ENCODE measurements around the gene CFDP1.

Gene CFDP1

DNA sequence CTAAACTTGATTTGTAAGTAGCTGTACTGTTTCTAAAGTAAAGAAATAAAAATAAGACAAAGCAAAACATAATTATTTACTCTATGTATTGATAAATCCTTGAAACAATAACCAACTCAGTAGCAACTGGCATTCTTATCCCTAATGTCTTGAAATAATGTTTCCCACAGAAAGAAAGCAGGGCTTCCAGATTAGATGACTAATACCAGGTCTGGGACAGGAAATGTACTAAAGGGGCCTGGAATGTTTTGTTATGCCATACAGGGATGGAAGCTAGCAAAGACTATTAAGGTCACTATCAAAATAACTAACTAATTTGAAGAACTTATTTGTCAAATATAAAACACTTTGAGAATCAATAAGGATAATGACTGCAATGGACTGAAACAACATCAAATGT, 82.1 kb downstream of the CFDP1 start:
- DNase-seq: no peak
- Histone ChIP-seq H3K27ac (ENCODE audit: low read length) (no peak overlapping the region), H4K20me1 (ENCODE audit: insufficient read depth, low read length) (no peaks in the 10 kb centered on the region), H3K79me2 (ENCODE audit: insufficient read depth, low read length) (no peaks in the 10 kb centered on the region), H3K4me1 (ENCODE audit: insufficient read depth, low read length) (no peaks in the 10 kb centered on the region), H3K9me3 (ENCODE audit: insufficient read depth, low read length, severe bottlenecking) (no peaks in the 10 kb centered on the region), H2AFZ (ENCODE audit: low read depth, low read length) (no peak overlapping the region), H3K9ac (ENCODE audit: low read depth, low read length) (no peak overlapping the region), H3K27me3 (ENCODE audit: insufficient read depth, low read length, poor library complexity) (no peaks in the 10 kb centered on the region), H3K4me3 (ENCODE audit: low read depth in 1 of 2, low read length in 2 of 2) (no peak overlapping the region), H3K4me2 (ENCODE audit: insufficient read depth, low read length) (no peak overlapping the region), H3K36me3 (ENCODE audit: insufficient read depth, low read length) (peaks cover 7% of the 10 kb centered on the region; the same call in 1 of the 2 replicates)
- TF ChIP-seq, protein P1, sequence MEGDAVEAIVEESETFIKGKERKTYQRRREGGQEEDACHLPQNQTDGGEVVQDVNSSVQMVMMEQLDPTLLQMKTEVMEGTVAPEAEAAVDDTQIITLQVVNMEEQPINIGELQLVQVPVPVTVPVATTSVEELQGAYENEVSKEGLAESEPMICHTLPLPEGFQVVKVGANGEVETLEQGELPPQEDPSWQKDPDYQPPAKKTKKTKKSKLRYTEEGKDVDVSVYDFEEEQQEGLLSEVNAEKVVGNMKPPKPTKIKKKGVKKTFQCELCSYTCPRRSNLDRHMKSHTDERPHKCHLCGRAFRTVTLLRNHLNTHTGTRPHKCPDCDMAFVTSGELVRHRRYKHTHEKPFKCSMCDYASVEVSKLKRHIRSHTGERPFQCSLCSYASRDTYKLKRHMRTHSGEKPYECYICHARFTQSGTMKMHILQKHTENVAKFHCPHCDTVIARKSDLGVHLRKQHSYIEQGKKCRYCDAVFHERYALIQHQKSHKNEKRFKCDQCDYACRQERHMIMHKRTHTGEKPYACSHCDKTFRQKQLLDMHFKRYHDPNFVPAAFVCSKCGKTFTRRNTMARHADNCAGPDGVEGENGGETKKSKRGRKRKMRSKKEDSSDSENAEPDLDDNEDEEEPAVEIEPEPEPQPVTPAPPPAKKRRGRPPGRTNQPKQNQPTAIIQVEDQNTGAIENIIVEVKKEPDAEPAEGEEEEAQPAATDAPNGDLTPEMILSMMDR (IDR thresholded peaks at IDR 0.05; ENCODE audit: borderline replicate concordance, extremely low read depth, low read length, poor library complexity, severe bottlenecking): no peak
- no peak for TF ChIP-seq EZH2 (IDR thresholded peaks at IDR 0.05; ENCODE audit: borderline replicate concordance, low read depth, low read length, severe bottlenecking)
- ATAC-seq (ENCODE audit: insufficient read depth, low read depth): no peak

DNA sequence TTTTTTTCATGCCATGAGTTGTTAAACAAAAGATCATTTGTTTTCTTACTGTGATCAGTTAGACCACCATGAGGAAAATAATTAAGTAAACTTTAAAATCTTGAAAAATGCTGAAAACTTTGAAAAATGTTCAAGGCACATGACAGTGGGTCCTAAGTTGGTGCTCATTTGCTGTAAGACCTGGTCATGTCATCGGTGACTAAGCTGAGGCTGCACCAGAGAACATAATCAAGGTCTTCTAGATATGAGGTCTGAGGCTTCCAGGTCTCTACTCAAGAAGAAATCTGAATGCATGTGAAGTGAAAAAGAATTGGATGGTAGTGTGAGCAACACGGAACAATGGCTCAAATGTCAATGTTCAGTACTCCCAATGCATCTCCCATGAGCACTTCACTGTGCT, 87.6 kb downstream of the CFDP1 start:
- H3K27ac ChIP-seq (ENCODE audit: low read length): no peak overlapping the region
- no peak overlapping the region for H3K4me3 ChIP-seq (ENCODE audit: low read depth in 1 of 2, low read length in 2 of 2)
- H3K9ac ChIP-seq (ENCODE audit: low read depth, low read length): no peak overlapping the region
- peaks cover 9% of the 10 kb centered on the region; the same call in 1 of the 2 replicates for H4K20me1 ChIP-seq (ENCODE audit: insufficient read depth, low read length)
- no peak overlapping the region for H3K4me2 ChIP-seq (ENCODE audit: insufficient read depth, low read length)
- no peaks in the 10 kb centered on the region for H3K9me3 ChIP-seq (ENCODE audit: insufficient read depth, low read length, severe bottlenecking)
- H3K27me3 ChIP-seq (ENCODE audit: insufficient read depth, low read length, poor library complexity): no peaks in the 10 kb centered on the region
- no peak overlapping the region for H2AFZ ChIP-seq (ENCODE audit: low read depth, low read length)
- H3K36me3 ChIP-seq (ENCODE audit: insufficient read depth, low read length): peaks cover 15% of the 10 kb centered on the region; the same call in 1 of the 2 replicates
- H3K4me1 ChIP-seq (ENCODE audit: insufficient read depth, low read length): no peaks in the 10 kb centered on the region
- DNase-seq (no peak), ATAC-seq (ENCODE audit: insufficient read depth, low read depth) (no peak)
- no peak for TF ChIP-seq EZH2 (IDR thresholded peaks at IDR 0.05; ENCODE audit: borderline replicate concordance, low read depth, low read length, severe bottlenecking)
- TF ChIP-seq, protein P1 (IDR thresholded peaks at IDR 0.05; ENCODE audit: borderline replicate concordance, extremely low read depth, low read length, poor library complexity, severe bottlenecking): no peak
- no peaks in the 10 kb centered on the region for H3K79me2 ChIP-seq (ENCODE audit: insufficient read depth, low read length)

DNA sequence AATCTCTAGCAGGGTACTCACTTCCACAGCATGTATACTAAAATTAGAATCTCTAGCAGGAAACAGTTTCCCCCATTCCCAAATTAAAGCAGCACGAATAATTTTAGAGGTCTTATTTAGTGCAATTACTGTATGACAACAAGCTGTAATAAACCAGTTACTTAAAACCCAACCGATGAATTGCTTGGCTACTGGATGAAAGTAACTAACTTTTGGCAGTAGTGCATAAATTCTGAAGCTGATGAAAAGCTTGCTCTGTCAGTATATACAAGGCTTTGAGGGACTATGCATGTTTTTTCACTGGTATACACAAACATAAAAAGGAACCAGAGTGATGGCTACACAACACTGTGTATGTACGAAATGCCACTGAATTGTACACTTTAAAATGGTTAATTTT, 89.4 kb downstream of the CFDP1 start:
- no peaks in the 10 kb centered on the region for H3K27me3 ChIP-seq (ENCODE audit: insufficient read depth, low read length, poor library complexity)
- ATAC-seq (ENCODE audit: insufficient read depth, low read depth) (no peak), DNase-seq (no peak)
- no peak overlapping the region for H3K27ac ChIP-seq (ENCODE audit: low read length)
- H3K9me3 ChIP-seq (ENCODE audit: insufficient read depth, low read length, severe bottlenecking): no peaks in the 10 kb centered on the region
- H4K20me1 ChIP-seq (ENCODE audit: insufficient read depth, low read length): peaks cover 9% of the 10 kb centered on the region; the same call in 1 of the 2 replicates
- no peak overlapping the region for H2AFZ ChIP-seq (ENCODE audit: low read depth, low read length)
- H3K4me3 ChIP-seq (ENCODE audit: low read depth in 1 of 2, low read length in 2 of 2): no peak overlapping the region
- no peaks in the 10 kb centered on the region for H3K4me1 ChIP-seq (ENCODE audit: insufficient read depth, low read length)
- H3K79me2 ChIP-seq (ENCODE audit: insufficient read depth, low read length): no peaks in the 10 kb centered on the region
- H3K4me2 ChIP-seq (ENCODE audit: insufficient read depth, low read length): no peak overlapping the region
- H3K36me3 ChIP-seq (ENCODE audit: insufficient read depth, low read length): peaks cover 22% of the 10 kb centered on the region; the same call in 1 of the 2 replicates
- H3K9ac ChIP-seq (ENCODE audit: low read depth, low read length): no peak overlapping the region
- TF ChIP-seq EZH2 (IDR thresholded peaks at IDR 0.05; ENCODE audit: borderline replicate concordance, low read depth, low read length, severe bottlenecking): no peak
- TF ChIP-seq, protein P1 (IDR thresholded peaks at IDR 0.05; ENCODE audit: borderline replicate concordance, extremely low read depth, low read length, poor library complexity, severe bottlenecking): no peak

DNA sequence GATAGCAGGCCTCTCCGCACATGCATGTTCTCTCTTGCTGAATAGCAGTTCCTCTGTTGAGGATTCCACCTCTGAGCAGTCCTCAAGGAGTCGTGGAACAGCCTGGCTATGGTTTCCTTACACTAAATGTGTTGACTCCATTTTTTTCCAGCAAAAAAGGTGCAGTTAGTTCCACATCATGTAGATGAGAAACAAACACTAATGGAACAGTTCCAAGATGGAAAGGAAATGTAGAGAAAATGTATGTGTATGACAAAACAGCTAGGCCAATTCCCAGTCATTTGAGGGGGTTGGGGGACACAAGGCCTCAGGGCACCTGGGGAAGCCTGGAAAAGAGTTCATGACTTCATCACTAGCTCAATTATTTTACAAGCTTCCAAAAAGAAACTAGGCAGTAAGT, 90.0 kb downstream of the CFDP1 start:
- Histone ChIP-seq H2AFZ (ENCODE audit: low read depth, low read length) (no peak overlapping the region), H3K9me3 (ENCODE audit: insufficient read depth, low read length, severe bottlenecking) (no peaks in the 10 kb centered on the region), H3K27ac (ENCODE audit: low read length) (no peak overlapping the region), H3K9ac (ENCODE audit: low read depth, low read length) (no peak overlapping the region), H4K20me1 (ENCODE audit: insufficient read depth, low read length) (peaks cover 9% of the 10 kb centered on the region; the same call in 1 of the 2 replicates), H3K79me2 (ENCODE audit: insufficient read depth, low read length) (no peaks in the 10 kb centered on the region), H3K27me3 (ENCODE audit: insufficient read depth, low read length, poor library complexity) (no peaks in the 10 kb centered on the region), H3K4me1 (ENCODE audit: insufficient read depth, low read length) (no peaks in the 10 kb centered on the region), H3K4me2 (ENCODE audit: insufficient read depth, low read length) (no peak overlapping the region), H3K4me3 (ENCODE audit: low read depth in 1 of 2, low read length in 2 of 2) (no peak overlapping the region), H3K36me3 (ENCODE audit: insufficient read depth, low read length) (peaks cover 22% of the 10 kb centered on the region; the same call in 1 of the 2 replicates)
- TF ChIP-seq, protein P1 (IDR thresholded peaks at IDR 0.05; ENCODE audit: borderline replicate concordance, extremely low read depth, low read length, poor library complexity, severe bottlenecking): no peak
- no peak for TF ChIP-seq EZH2 (IDR thresholded peaks at IDR 0.05; ENCODE audit: borderline replicate concordance, low read depth, low read length, severe bottlenecking)
- no peak for DNase-seq
- no peak for ATAC-seq (ENCODE audit: insufficient read depth, low read depth)
